HG03565 (cell line): ENCODE data around the gene FUS.
"Not testable (repeated sequence)": the region's sequence is repeated elsewhere in the genome, so short reads cannot be mapped to it uniquely, and the experiment has no call there.

Experiments
- ATAC-seq: cut with Tn5 transposase; IDR thresholded peaks from one replicate; pipeline ENCODE4 v1.9.1; 2021; ENCODE audit warnings: mild to moderate bottlenecking, moderate library complexity; ENCODE audit not compliant: unreplicated experiment

Gene FUS

GRCh38 chr16:31143011-31143693 lies 36.8 kb upstream of the FUS start:
- ATAC-seq: no peak

- ATAC-seq: no peak
Measured at GRCh38 chr16:31143694-31144148, 36.2 kb upstream of the FUS start.

GRCh38 chr16:31144418-31144817 lies 35.5 kb upstream of the FUS start:
- not testable (repeated sequence) for ATAC-seq

- no peak for ATAC-seq
Measured at GRCh38 chr16:31145398-31145990, 34.4 kb upstream of the FUS start.

- ATAC-seq: no peak
Measured at GRCh38 chr16:31147574-31147973, 32.4 kb upstream of the FUS start.

GRCh38 chr16:31148281-31148728 lies 31.6 kb upstream of the FUS start:
- ATAC-seq: no peak

GRCh38 chr16:31148896-31149295 lies 31.0 kb upstream of the FUS start:
- ATAC-seq: no peak

GRCh38 chr16:31149332-31149731 lies 30.6 kb upstream of the FUS start:
- ATAC-seq: no peak

- no peak for ATAC-seq
Measured at GRCh38 chr16:31149894-31150890, 29.7 kb upstream of the FUS start, which contains the start of gene PRSS36. Gene PRSS36, minus strand, starts transcription at chr16:31150066. Its CDS starts 31 bp downstream, at chr16:31150035.

GRCh38 chr16:31150976-31151375 lies 29.0 kb upstream of the FUS start:
- ATAC-seq: not testable (repeated sequence)

- no peak for ATAC-seq
Measured at GRCh38 chr16:31157136-31157535, 22.8 kb upstream of the FUS start.

GRCh38 chr16:31167315-31167714 lies 12.6 kb upstream of the FUS start:
- no peak for ATAC-seq

- no peak for ATAC-seq
Measured at GRCh38 chr16:31168848-31169247, 11.1 kb upstream of the FUS start.

- not testable (repeated sequence) for ATAC-seq
Measured at GRCh38 chr16:31170048-31170447, 9.9 kb upstream of the FUS start.

- ATAC-seq: no peak
Measured at GRCh38 chr16:31177136-31177535, 2.8 kb upstream of the FUS start.

GRCh38 chr16:31179219-31179746 lies 656 bp upstream of the FUS start:
- ATAC-seq: peak; percentile 0

- ATAC-seq: no peak
Measured at GRCh38 chr16:31181102-31181830, 1.3 kb downstream of the FUS start.

- no peak for ATAC-seq
Measured at GRCh38 chr16:31182391-31182790, 2.5 kb downstream of the FUS start.

GRCh38 chr16:31183432-31184428 lies 3.8 kb downstream of the FUS start:
- no peak for ATAC-seq
